GM18526 (cell line): ENCODE data around the gene DUSP9.

Experiments
- POLR2A ChIP-seq: IDR thresholded peaks from 3 replicates; pipeline ENCODE4 v1.6.1; 2011; ENCODE audit not compliant: insufficient read length; ENCODE audit errors: extremely low read depth

Gene DUSP9

DNA sequence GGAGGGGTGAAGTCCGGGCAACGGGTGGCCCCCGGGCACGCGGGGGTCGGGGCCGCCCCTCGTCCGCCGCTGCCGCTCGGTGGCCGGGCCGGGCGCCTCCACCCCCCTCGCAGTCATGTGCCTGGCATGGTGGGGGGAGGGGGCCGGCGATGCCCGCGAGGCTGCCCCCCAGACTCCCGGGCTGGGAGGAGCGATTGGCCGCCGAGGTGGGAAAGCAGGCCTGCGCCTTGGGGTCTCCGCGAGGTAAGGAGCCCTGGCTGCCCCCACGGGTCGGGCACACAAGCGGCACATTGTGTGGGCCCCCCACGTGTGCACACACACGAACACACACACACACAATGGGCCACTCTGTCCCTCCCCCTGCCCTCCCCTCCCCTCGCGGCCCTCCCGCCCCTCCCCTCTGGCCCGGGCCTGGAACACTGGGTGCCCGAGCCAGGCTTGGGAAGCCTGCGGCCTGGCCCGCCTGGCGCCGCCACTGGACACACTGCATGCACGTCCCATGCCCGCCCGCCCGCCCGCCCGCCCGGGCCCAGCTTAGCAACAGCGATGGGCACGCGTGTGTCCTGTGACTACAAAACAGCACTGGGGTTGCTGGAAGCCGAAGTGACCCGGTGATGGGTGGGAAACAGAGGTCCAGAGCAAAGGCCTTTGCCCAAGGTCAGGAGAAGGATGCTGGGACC is 42.0 kb downstream of the DUSP9 start:
- TF ChIP-seq POLR2A: no peak

DNA sequence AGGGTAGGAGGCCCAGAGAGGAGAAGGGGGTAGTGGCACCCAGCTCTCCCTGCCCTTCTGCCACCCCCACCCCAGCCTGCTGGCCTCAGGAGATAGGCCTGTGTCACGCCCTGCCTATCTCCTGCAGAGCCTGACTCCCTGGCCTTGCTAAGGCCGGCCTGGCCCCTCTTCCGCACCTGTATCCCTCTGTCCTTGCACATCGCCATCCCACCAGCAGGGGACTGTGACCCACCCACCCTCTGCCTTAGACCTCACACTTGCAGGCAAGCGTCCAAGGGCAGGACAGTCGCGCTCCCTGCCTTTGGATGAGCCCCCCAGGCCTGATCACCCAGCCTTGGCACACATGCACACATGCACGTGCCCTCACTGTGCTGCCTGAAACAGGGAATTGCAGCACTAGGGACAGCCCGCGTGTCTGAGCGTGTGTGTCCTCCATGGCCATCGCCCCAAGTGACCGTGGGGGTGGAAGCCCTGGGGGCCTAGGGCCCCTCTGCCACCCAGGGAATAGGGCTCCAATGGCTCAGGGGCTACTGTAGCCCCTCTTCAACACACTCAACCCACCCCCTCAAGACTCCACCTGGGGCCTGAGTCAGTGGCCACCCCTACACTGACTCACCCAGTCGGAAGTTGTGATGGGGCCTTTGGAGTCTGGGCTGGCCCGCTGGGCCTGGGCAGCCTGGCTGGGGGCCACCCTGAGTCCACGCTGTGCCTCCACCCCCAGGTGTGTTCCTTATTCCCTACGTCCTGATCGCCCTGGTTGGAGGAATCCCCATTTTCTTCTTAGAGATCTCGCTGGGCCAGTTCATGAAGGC is 42.9 kb downstream of the DUSP9 start:
- no peak for TF ChIP-seq POLR2A

DNA sequence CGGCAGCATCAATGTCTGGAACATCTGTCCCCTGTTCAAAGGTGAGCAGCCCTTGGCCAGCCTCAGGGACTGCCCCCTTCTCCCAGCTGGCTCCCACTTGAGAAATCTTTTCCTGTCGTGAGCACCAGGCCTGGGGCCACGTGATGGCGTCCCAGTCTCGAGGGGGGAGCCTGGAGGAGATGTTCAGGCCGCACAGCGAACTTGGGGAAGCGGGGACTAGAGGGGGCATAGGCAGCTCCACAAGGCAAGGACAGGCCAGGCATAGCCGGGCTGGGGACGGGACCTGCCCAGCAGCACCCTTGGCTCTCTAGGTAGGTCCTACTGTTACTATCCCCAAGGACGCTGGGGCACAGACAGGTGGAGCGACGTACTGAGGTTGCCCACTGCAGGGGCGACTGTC is 43.5 kb downstream of the DUSP9 start:
- no peak for TF ChIP-seq POLR2A

DNA sequence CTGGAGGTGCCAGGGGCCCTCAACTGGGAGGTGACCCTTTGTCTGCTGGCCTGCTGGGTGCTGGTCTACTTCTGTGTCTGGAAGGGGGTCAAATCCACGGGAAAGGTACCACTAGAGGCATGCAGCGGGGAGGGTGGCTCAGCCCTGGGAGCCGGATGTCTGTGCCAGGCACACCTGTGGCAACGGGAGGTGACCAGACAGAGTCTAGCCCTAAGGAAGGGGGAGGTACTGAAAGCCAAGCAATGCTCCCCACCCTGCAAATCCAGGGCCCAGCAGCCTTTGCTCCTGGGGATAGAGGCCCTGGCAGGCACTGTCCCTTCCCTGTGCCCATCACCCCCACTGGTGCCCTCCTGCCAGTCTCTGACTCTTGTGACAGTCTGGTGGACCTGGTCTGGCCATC is 45.0 kb downstream of the DUSP9 start:
- TF ChIP-seq POLR2A: no peak

DNA sequence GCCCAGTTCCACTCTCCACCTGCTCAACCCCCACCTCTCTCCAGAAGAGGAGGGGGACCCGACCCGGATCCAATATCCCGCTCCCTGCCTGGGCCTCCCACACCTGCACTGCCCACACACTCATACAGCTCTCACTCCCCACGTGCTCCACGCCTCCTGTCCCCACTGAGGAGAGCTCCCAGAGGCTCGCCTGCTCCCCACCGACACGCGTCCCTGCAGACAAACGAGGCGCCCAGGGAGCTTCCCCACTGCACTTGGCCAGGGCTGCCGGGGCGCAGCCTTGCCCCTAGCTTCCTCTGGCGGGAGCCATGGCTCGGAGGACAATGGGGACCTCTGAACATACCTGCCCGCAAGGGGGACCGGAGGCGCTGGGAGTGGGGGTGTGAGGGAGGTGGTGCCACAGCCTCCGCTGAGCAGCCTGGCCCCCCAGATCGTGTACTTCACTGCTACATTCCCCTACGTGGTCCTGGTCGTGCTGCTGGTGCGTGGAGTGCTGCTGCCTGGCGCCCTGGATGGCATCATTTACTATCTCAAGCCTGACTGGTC is 45.7 kb downstream of the DUSP9 start:
- no peak for TF ChIP-seq POLR2A

DNA sequence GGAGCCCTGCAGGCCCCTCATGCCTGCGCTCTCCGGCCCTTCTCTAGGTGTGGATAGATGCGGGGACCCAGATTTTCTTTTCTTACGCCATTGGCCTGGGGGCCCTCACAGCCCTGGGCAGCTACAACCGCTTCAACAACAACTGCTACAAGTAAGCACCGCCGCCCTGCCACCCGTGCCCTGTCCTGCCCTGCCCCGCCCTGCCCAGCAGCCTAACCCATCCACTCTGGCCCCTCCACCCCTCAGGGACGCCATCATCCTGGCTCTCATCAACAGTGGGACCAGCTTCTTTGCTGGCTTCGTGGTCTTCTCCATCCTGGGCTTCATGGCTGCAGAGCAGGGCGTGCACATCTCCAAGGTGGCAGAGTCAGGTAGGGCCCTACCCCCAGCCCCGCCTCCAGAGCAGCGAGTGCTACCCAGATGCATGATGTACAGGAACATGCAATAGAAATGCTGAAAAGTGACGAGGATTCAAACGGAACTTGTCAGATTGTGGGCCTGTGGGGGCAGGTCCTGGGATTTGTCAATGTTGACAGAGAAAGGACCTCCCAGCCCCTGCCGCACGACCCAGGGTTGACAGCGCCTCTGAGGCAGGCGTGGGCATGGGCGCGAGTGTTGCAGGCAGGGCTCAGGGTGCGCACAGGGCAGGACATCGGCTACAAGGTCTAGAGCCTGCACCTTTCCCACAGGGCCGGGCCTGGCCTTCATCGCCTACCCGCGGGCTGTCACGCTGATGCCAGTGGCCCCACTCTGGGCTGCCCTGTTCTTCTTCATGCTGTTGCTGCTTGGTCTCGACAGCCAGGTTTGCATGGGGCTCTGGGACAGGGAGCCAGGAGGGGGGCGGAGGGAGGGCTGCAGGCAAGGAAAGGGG is 46.4 kb downstream of the DUSP9 start:
- no peak for TF ChIP-seq POLR2A

DNA sequence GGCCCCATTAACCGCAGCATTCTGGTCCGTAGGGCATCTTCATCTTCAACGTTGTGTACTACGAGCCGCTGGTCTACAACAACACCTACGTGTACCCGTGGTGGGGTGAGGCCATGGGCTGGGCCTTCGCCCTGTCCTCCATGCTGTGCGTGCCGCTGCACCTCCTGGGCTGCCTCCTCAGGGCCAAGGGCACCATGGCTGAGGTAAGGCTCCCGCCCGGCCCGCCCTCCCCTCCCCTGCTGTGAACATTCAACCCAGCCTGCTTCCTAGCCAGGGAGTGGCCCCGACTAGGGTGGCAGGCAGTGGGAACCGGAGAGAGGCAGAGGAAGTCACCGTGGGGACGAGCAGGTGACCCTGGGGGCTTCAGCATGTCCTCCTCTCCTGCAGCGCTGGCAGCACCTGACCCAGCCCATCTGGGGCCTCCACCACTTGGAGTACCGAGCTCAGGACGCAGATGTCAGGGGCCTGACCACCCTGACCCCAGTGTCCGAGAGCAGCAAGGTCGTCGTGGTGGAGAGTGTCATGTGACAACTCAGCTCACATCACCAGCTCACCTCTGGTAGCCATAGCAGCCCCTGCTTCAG is 47.8 kb downstream of the DUSP9 start:
- TF ChIP-seq POLR2A: no peak

DNA sequence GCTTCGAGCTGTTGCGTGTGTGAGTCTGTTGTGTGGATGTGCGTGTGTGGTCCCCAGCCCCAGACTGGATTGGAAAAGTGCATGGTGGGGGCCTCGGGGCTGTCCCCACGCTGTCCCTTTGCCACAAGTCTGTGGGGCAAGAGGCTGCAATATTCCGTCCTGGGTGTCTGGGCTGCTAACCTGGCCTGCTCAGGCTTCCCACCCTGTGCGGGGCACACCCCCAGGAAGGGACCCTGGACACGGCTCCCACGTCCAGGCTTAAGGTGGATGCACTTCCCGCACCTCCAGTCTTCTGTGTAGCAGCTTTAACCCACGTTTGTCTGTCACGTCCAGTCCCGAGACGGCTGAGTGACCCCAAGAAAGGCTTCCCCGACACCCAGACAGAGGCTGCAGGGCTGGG is 49.1 kb downstream of the DUSP9 start:
- TF ChIP-seq POLR2A: no peak

DNA sequence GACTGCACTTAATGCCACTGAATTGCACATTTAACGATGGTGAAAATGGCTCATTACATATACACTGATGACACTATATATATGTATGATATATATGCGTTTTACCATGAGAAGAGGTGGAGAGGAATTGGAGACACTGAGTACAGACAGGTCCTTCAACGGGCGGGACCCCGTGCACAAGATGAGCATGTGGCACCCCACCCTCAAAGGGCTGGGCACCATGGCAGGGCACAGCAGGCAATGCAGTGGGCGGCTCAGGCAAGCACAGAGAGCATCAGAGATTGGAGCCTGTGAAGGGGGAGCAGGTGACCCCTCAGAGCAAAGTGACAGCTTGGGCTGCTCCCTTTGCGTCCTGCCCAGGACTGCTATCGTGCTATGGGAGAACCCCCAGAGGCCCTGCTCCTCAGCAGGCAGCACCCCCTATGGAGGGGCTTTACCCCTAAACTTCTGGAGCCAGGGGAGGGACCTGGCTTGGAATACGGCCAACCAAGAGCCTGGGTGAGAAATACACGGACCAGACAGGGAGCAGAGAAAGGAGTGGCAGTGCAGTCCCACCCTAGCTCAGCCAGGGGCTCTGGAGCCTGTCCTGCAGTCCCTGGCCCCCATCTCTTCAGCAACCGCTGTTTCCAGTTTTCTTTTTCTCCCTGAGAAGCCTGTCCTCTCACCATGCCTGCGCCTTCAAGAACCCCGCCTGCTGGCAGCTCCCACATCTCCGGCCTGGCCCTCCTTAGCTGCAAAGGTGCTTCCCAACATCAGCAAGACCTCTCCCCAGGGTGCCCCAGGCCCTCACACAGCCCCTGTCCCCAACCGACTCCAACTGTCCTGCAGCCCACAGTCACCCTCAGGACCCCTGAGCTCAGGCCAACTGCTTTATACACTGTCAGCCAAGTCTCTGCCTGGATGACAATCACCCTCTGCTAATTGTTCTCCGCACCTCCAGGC is 51.2 kb downstream of the DUSP9 start:
- no peak for TF ChIP-seq POLR2A

DNA sequence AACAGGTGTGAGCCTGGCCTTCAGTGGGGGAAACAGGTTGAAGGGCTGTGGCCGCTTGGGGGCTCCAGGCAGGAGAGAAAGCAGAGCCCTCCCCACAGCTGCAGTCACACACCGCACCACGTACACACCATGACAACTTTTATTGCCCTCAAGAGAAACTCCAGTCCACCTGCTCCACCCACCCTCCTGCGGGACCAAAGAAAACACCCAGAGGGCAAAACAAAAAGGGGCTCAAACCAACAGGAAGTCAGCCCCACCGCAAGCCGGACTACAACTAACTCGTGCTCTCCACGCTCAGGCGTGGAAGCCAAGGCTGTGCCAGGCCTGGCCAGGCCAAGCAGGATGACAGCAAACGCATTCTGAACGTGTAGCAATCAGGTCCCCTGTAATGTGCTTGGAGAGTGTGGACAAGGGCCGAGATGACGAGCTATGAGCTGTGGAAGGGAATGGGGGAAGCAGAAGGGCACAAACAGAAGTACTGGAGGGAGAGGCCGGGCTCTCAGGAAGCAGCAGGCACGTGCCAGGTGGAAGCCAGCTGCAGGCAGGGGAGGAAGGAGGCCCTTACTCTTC is 53.5 kb downstream of the DUSP9 start:
- TF ChIP-seq POLR2A: no peak
